Measurements from ENCODE around the gene FXYD6. TPM values are rescaled to one million over a fixed set of nuclear protein-coding genes. Genes with fewer than 3 reads are reported as not detected.

FXYD6 gene
- total and polyA plus RNA-seq, 4 donors: 4.7 to 22.5 (median 12.3) TPM

DNA sequence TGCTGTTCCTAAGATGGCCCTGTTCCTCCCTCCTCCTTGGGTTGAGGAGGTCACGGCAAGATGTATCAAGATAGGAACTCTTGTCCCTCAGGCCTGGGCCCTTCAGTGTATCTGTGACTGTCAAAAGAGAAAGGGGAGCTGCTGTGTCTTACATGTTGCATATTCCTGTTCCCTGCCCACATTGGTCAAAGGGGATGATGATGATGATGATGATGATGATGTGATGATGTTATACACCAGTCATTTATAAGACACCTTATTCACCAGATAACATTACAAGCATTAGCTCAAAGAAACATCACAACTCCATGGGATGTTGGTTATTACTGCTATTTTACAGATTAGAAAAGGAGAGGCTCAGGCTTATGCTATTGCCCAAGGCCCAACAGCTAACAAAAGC is 13.7 kb downstream of the FXYD6 start:
- Histone ChIP-seq H3K4me3 (ENCODE audit: low read depth in 1 of 3, low read length in 3 of 3) (no peak overlapping the region), H3K4me1 (ENCODE audit: control insufficient read depth in 4 of 4, insufficient read depth in 4 of 4, low read length in 3 of 4) (peaks cover 0 to 3% (median 0%) of the 10 kb centered on the region in 4 donors), H3K9ac (ENCODE audit: low read depth in 1 of 2, low read length in 2 of 2) (no peak overlapping the region), H3K36me3 (ENCODE audit: control insufficient read depth in 4 of 4, insufficient read depth in 3 of 4, low read depth in 1 of 4, low read length in 3 of 4) (no peaks in the 10 kb centered on the region), H3K27ac (ENCODE audit: low read depth in 1 of 2, low read length in 2 of 2) (peak overlapping the region in 1 of 2 donors; percentile 59), H3K27me3 (ENCODE audit: control insufficient read depth in 4 of 4, insufficient read depth in 4 of 4, low read length in 3 of 4) (no peaks in the 10 kb centered on the region), H3K9me3 (ENCODE audit: control insufficient read depth in 4 of 4, low read length in 3 of 4) (no peaks in the 10 kb centered on the region)
- DNase-seq (ENCODE audit: low spot score): no peak
- TF ChIP-seq JUND (IDR thresholded peaks at IDR 0.05): no peak
- no peak for TF ChIP-seq TAF1 (conservative IDR thresholded peaks at IDR 0.05)
- no peak for TF ChIP-seq FOXA1 (IDR thresholded peaks at IDR 0.05)
- TF ChIP-seq NR2F2 (IDR thresholded peaks at IDR 0.05): no peak
- TF ChIP-seq YY1 (IDR thresholded peaks at IDR 0.05): no peak
- TF ChIP-seq GABPA (IDR thresholded peaks at IDR 0.05 in 1 of 2, conservative IDR thresholded peaks at IDR 0.05 in 1 of 2): no peak
- TF ChIP-seq RXRA (IDR thresholded peaks at IDR 0.05): no peak
- TF ChIP-seq ATF3 (IDR thresholded peaks at IDR 0.05): no peak
- TF ChIP-seq, protein P1, sequence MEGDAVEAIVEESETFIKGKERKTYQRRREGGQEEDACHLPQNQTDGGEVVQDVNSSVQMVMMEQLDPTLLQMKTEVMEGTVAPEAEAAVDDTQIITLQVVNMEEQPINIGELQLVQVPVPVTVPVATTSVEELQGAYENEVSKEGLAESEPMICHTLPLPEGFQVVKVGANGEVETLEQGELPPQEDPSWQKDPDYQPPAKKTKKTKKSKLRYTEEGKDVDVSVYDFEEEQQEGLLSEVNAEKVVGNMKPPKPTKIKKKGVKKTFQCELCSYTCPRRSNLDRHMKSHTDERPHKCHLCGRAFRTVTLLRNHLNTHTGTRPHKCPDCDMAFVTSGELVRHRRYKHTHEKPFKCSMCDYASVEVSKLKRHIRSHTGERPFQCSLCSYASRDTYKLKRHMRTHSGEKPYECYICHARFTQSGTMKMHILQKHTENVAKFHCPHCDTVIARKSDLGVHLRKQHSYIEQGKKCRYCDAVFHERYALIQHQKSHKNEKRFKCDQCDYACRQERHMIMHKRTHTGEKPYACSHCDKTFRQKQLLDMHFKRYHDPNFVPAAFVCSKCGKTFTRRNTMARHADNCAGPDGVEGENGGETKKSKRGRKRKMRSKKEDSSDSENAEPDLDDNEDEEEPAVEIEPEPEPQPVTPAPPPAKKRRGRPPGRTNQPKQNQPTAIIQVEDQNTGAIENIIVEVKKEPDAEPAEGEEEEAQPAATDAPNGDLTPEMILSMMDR (IDR thresholded peaks at IDR 0.05; ENCODE audit: low read depth, low read length, missing input control): no peak
- TF ChIP-seq HNF4G (IDR thresholded peaks at IDR 0.05): no peak
- no peak for TF ChIP-seq REST (IDR thresholded peaks at IDR 0.05)
- TF ChIP-seq SP1 (IDR thresholded peaks at IDR 0.05): no peak
- TF ChIP-seq FOXA2 (IDR thresholded peaks at IDR 0.05): no peak
- no peak for TF ChIP-seq MAX (IDR thresholded peaks at IDR 0.05)
- no peak for TF ChIP-seq EGR1 (IDR thresholded peaks at IDR 0.05; ENCODE audit: low read depth in 2 of 2)
- whole genome bisulfite sequencing: 92% methylated on average over 1 of the region's 1 CpG

DNA sequence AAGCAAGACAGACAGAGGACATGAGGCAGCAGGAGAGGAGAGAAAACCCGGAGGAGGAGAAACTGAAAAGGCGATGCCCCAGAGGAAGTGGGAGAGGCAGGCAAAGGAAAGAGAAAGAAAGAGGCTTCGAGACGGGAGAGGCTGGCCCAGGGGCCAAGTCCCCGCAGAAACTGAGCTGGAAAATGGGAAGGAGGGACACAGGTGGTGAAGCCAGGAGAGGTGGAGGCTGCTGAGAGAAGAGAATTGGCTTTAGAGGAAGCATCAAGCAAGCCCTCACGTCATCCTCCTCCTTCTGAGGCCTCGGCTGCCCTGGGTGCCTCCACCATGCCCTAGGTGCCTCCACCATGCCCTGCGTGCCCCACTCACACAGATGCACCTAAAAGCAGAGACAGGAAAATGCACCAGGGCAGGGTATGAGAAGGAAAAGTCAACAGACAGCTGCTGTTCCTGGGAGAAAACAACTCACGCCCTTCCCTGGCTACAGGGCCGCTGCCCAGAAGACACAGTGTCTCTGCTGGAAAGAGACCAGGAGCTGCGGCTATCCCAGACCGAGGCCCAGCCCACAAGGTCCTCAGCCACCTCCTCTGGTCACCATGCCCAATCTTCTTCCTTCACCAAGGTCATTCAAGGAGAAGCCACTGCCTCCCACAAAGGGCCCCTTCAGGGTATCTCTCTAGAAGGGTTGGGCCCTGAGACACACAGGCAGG is 14.3 kb downstream of the FXYD6 start:
- no peaks in the 10 kb centered on the region for H3K36me3 ChIP-seq (ENCODE audit: control insufficient read depth in 4 of 4, insufficient read depth in 3 of 4, low read depth in 1 of 4, low read length in 3 of 4)
- H3K9me3 ChIP-seq (ENCODE audit: control insufficient read depth in 4 of 4, low read length in 3 of 4): no peaks in the 10 kb centered on the region
- DNase-seq (ENCODE audit: low spot score): no peak
- no peak overlapping the region for H3K9ac ChIP-seq (ENCODE audit: low read depth in 1 of 2, low read length in 2 of 2)
- no peaks in the 10 kb centered on the region for H3K27me3 ChIP-seq (ENCODE audit: control insufficient read depth in 4 of 4, insufficient read depth in 4 of 4, low read length in 3 of 4)
- H3K27ac ChIP-seq (ENCODE audit: low read depth in 1 of 2, low read length in 2 of 2): peak overlapping the region; percentile 55 to 59
- H3K4me1 ChIP-seq (ENCODE audit: control insufficient read depth in 4 of 4, insufficient read depth in 4 of 4, low read length in 3 of 4): peaks cover 0 to 3% (median 0%) of the 10 kb centered on the region in 4 donors
- TF ChIP-seq FOXA1 (IDR thresholded peaks at IDR 0.05) (no peak), GABPA (IDR thresholded peaks at IDR 0.05 in 1 of 2, conservative IDR thresholded peaks at IDR 0.05 in 1 of 2) (no peak), JUND (IDR thresholded peaks at IDR 0.05) (no peak), NR2F2 (IDR thresholded peaks at IDR 0.05) (no peak), FOXA2 (IDR thresholded peaks at IDR 0.05) (no peak), TAF1 (conservative IDR thresholded peaks at IDR 0.05) (no peak), SP1 (IDR thresholded peaks at IDR 0.05) (no peak)
- TF ChIP-seq, protein P2, sequence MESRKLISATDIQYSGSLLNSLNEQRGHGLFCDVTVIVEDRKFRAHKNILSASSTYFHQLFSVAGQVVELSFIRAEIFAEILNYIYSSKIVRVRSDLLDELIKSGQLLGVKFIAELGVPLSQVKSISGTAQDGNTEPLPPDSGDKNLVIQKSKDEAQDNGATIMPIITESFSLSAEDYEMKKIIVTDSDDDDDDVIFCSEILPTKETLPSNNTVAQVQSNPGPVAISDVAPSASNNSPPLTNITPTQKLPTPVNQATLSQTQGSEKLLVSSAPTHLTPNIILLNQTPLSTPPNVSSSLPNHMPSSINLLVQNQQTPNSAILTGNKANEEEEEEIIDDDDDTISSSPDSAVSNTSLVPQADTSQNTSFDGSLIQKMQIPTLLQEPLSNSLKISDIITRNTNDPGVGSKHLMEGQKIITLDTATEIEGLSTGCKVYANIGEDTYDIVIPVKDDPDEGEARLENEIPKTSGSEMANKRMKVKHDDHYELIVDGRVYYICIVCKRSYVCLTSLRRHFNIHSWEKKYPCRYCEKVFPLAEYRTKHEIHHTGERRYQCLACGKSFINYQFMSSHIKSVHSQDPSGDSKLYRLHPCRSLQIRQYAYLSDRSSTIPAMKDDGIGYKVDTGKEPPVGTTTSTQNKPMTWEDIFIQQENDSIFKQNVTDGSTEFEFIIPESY (IDR thresholded peaks at IDR 0.05): no peak
- no peak overlapping the region for H3K4me3 ChIP-seq (ENCODE audit: low read depth in 1 of 3, low read length in 3 of 3)
- WGBS: 70% methylated on average over 12 of the region's 12 CpGs
